Testis (tissue), 2 donors: Measurements from ENCODE around the gene ZBTB40.

Source experiments
- CTCF ChIP-seq, 3 experiments: fragments of 450-650 bp in 2 of 3; fragments of 200-600 bp in 1 of 3; sonication (generic) in 1 of 3; IDR thresholded peaks; one replicate each; pipeline ENCODE4 v1.5.1; 2016 to 2019; ENCODE audit warnings: antibody characterized with exemption in 3 of 3, mild to moderate bottlenecking in 2 of 3, moderate library complexity in 1 of 3
- POLR2A ChIP-seq: fragments of 450-650 bp; IDR thresholded peaks from one replicate; pipeline ENCODE4 v1.6.1; 2017; ENCODE audit warnings: antibody characterized with exemption, mild to moderate bottlenecking, moderate library complexity

GRCh38 chr1:22525646-22526045 is 74.0 kb downstream of the ZBTB40 start:
- TF ChIP-seq CTCF (IDR thresholded peaks at IDR 0.05), result no peak
- TF ChIP-seq POLR2A, result no peak
